Measurements from ENCODE around the gene HTR6.

The HTR6 gene

GRCh38 chr1:19646377-19647319, 18.0 kb upstream of the HTR6 start:
- Histone ChIP-seq H3K4me3 (ENCODE audit: low read depth, low read length) (no peak overlapping the region), H2AFZ (no peak overlapping the region), H3K4me1 (no peaks in the 10 kb centered on the region), H3K9ac (no peak overlapping the region), H3K4me2 (ENCODE audit: low read length) (no peak overlapping the region), H3K79me2 (no peaks in the 10 kb centered on the region), H3K27ac (no peak overlapping the region), H3K36me3 (ENCODE audit: control insufficient read depth, insufficient read depth, low read length) (no peaks in the 10 kb centered on the region), H3K9me3 (ENCODE audit: control insufficient read depth, low read length) (no peaks in the 10 kb centered on the region), H3K27me3 (ENCODE audit: control insufficient read depth, insufficient read depth, low read length) (no peaks in the 10 kb centered on the region)
- no peak for TF ChIP-seq CTCF (IDR thresholded peaks at IDR 0.05)

GRCh38 chr1:19647643-19648042, 17.0 kb upstream of the HTR6 start:
- no peaks in the 10 kb centered on the region for H3K36me3 ChIP-seq (ENCODE audit: control insufficient read depth, insufficient read depth, low read length)
- no peaks in the 10 kb centered on the region for H3K79me2 ChIP-seq
- no peak overlapping the region for H3K4me2 ChIP-seq (ENCODE audit: low read length)
- H3K9ac ChIP-seq, result no peak overlapping the region
- H3K27ac ChIP-seq, result no peak overlapping the region
- H3K4me3 ChIP-seq (ENCODE audit: low read depth, low read length), result no peak overlapping the region
- H3K9me3 ChIP-seq (ENCODE audit: control insufficient read depth, low read length), result no peaks in the 10 kb centered on the region
- H3K4me1 ChIP-seq, result no peaks in the 10 kb centered on the region
- no peaks in the 10 kb centered on the region for H3K27me3 ChIP-seq (ENCODE audit: control insufficient read depth, insufficient read depth, low read length)
- no peak for TF ChIP-seq CTCF (IDR thresholded peaks at IDR 0.05)
- H2AFZ ChIP-seq, result no peak overlapping the region

DNA sequence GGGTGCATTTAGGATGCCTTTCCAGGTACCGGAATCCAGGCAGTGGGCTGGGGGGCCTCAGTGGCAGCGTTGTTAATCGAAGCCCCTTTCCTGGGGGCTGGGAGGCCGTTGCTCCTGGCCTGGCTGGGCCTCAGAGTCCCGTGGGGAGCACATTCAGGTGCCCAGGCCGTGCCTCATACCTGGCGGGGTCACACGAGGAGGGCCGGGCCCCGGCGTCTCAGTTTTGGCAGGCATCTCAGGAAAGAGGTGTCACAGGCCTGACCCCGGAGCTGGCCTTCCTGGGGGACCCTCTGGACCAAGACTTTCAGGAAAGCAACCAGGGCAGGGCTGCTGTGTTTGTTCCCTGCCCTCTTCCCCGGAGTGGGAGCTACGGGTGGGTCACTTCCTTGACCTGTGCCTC, 16.4 kb upstream of the HTR6 start:
- no peak overlapping the region for H3K27ac ChIP-seq
- H2AFZ ChIP-seq, result no peak overlapping the region
- no peaks in the 10 kb centered on the region for H3K36me3 ChIP-seq (ENCODE audit: control insufficient read depth, insufficient read depth, low read length)
- no peak for TF ChIP-seq CTCF (IDR thresholded peaks at IDR 0.05)
- no peak overlapping the region for H3K4me3 ChIP-seq (ENCODE audit: low read depth, low read length)
- H3K9me3 ChIP-seq (ENCODE audit: control insufficient read depth, low read length), result no peaks in the 10 kb centered on the region
- no peak overlapping the region for H3K9ac ChIP-seq
- H3K27me3 ChIP-seq (ENCODE audit: control insufficient read depth, insufficient read depth, low read length), result no peaks in the 10 kb centered on the region
- no peaks in the 10 kb centered on the region for H3K4me1 ChIP-seq
- H3K79me2 ChIP-seq, result no peaks in the 10 kb centered on the region
- no peak overlapping the region for H3K4me2 ChIP-seq (ENCODE audit: low read length)

- TF ChIP-seq CTCF (IDR thresholded peaks at IDR 0.05), result no peak
- no peak overlapping the region for H3K4me2 ChIP-seq (ENCODE audit: low read length)
- H3K79me2 ChIP-seq, result no peaks in the 10 kb centered on the region
- H3K4me1 ChIP-seq, result no peaks in the 10 kb centered on the region
- H3K27ac ChIP-seq, result no peak overlapping the region
- no peak overlapping the region for H3K9ac ChIP-seq
- H3K4me3 ChIP-seq (ENCODE audit: low read depth, low read length), result no peak overlapping the region
- no peaks in the 10 kb centered on the region for H3K27me3 ChIP-seq (ENCODE audit: control insufficient read depth, insufficient read depth, low read length)
- H3K9me3 ChIP-seq (ENCODE audit: control insufficient read depth, low read length), result no peaks in the 10 kb centered on the region
- no peak overlapping the region for H2AFZ ChIP-seq
- no peaks in the 10 kb centered on the region for H3K36me3 ChIP-seq (ENCODE audit: control insufficient read depth, insufficient read depth, low read length)
Observed at GRCh38 chr1:19648689-19649088, 16.0 kb upstream of the HTR6 start.

Measured in parathyroid adenoma (tissue), 2 donors.